Lower leg skin (tissue), 3 donors: ENCODE measurements around the gene NKD2.
"Not testable (repeated sequence)": the region's sequence is repeated elsewhere in the genome, so short reads cannot be mapped to it uniquely, and the experiment has no call there.

Source experiments
- POLR2A ChIP-seq, 2 donors: fragments of 450-650 bp; IDR thresholded peaks; one replicate each; pipeline ENCODE4 v1.6.1; 2016 to 2017; ENCODE audit warnings: antibody characterized with exemption in 2 of 2, mild to moderate bottlenecking in 1 of 2, moderate library complexity in 1 of 2
- TF ChIP-seq, protein P1 (sequence below), 3 donors: fragments of 450-650 bp; IDR thresholded peaks; one replicate each; pipeline ENCODE4 v1.5.1; 2016; ENCODE audit warnings: antibody characterized with exemption in 3 of 3, mild to moderate bottlenecking in 3 of 3, moderate library complexity in 2 of 3

DNA sequence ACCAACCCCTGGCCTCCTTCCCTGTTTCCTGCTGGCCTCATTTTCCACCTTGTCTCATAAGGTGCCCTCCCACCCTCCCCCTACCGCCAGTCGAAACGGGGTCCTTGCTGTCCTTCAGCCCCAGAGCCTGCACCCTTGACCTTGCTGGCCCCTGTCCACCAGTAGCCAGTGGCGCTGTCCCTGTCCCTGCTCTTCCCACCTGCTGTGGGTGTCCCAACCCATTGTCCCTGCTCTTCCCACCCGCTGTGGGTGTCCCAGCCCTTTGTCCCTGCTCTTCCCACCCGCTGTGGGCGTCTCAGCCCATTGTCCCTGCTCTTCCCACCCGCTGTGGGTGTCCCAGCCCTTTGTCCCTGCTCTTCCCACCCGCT lies 13.4 kb downstream of the NKD2 start:
- not testable (repeated sequence) for TF ChIP-seq POLR2A (IDR thresholded peaks at IDR 0.05)
- TF ChIP-seq, protein P1, sequence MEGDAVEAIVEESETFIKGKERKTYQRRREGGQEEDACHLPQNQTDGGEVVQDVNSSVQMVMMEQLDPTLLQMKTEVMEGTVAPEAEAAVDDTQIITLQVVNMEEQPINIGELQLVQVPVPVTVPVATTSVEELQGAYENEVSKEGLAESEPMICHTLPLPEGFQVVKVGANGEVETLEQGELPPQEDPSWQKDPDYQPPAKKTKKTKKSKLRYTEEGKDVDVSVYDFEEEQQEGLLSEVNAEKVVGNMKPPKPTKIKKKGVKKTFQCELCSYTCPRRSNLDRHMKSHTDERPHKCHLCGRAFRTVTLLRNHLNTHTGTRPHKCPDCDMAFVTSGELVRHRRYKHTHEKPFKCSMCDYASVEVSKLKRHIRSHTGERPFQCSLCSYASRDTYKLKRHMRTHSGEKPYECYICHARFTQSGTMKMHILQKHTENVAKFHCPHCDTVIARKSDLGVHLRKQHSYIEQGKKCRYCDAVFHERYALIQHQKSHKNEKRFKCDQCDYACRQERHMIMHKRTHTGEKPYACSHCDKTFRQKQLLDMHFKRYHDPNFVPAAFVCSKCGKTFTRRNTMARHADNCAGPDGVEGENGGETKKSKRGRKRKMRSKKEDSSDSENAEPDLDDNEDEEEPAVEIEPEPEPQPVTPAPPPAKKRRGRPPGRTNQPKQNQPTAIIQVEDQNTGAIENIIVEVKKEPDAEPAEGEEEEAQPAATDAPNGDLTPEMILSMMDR (IDR thresholded peaks at IDR 0.05) = not testable (repeated sequence)
